Eye (tissue), 1 donor: Measurements from ENCODE around the gene ANKRD33B.
"Not testable (repeated sequence)": the region's sequence is repeated elsewhere in the genome, so short reads cannot be mapped to it uniquely, and the experiment has no call there.

Experiments
- DNase-seq: peaks from one replicate; pipeline ENCODE4 v3.0.0-alpha.2; 2015

Gene ANKRD33B

GRCh38 chr5:10563945-10564837 is at the start of gene ANKRD33B:
TSS of gene ANKRD33B (plus strand) at chr5:10564070. CDS start at chr5:10564468, 398 bp downstream.
- DNase-seq: peak; percentile 76

- DNase-seq: not testable (repeated sequence)
These were observed 49.3 kb upstream of the ANKRD33B start for GRCh38 chr5:10514572-10514971.

- DNase-seq: no peak
These were observed 48.4 kb upstream of the ANKRD33B start for GRCh38 chr5:10515492-10515891.

- no peak for DNase-seq
These were observed 45.5 kb upstream of the ANKRD33B start for GRCh38 chr5:10518347-10518746.

GRCh38 chr5:10519729-10520128 is 44.1 kb upstream of the ANKRD33B start:
- DNase-seq: no peak

GRCh38 chr5:10520706-10521105 is 43.2 kb upstream of the ANKRD33B start:
- DNase-seq: no peak

GRCh38 chr5:10521466-10522223 is 42.2 kb upstream of the ANKRD33B start:
- DNase-seq: no peak

- DNase-seq: no peak
These were observed 41.7 kb upstream of the ANKRD33B start for GRCh38 chr5:10522224-10522611.

- DNase-seq: peak; percentile 52
These were observed 39.3 kb upstream of the ANKRD33B start for GRCh38 chr5:10524376-10525123.

- DNase-seq: no peak
These were observed 38.8 kb upstream of the ANKRD33B start for GRCh38 chr5:10525124-10525495.

GRCh38 chr5:10527281-10527950 is 36.5 kb upstream of the ANKRD33B start:
- DNase-seq: no peak

GRCh38 chr5:10528056-10528816 is 35.6 kb upstream of the ANKRD33B start:
- DNase-seq: peak; percentile 52

- DNase-seq: no peak
These were observed 35.0 kb upstream of the ANKRD33B start for GRCh38 chr5:10528827-10529226.

GRCh38 chr5:10530601-10531320 is 33.1 kb upstream of the ANKRD33B start:
- no peak for DNase-seq

GRCh38 chr5:10532421-10532820 is 31.4 kb upstream of the ANKRD33B start:
- no peak for DNase-seq

GRCh38 chr5:10533226-10533625 is 30.6 kb upstream of the ANKRD33B start:
- peak; percentile 70 for DNase-seq

GRCh38 chr5:10534561-10535530 is 29.0 kb upstream of the ANKRD33B start:
- peak; percentile 42 for DNase-seq

GRCh38 chr5:10536511-10536910 is 27.4 kb upstream of the ANKRD33B start:
- DNase-seq: no peak

- DNase-seq: no peak
These were observed 26.8 kb upstream of the ANKRD33B start for GRCh38 chr5:10536931-10537579.
